Measurements from ENCODE around the gene VAT1L. TPM values are rescaled to one million over a fixed set of nuclear protein-coding genes. Genes with fewer than 3 reads are reported as not detected.

VAT1L gene
- total RNA-seq, 1 donor = not detected

DNA sequence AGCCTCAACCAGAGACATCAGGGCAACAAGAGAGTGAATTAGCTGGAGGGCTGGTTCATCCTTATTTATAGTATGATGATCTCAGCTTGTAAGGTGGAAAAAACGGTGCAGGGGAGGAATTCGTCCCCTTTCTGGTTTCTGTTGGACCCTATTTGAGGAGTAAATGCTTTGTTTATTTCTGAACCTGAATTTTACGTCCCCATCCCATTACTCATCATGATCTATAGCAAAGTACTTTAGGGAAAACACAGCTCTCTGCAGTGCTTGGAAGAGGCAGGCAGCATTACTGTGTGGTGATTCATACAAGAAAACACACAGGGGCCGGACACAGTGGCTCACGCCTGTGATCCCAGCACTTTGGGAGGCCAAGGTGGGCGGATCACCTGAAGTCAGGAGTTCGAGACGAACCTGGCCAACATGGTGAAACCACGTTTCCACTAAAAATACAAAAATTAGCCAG is 8.0 kb upstream of the VAT1L start:
- DNase-seq (ENCODE audit: low read depth in 2 of 3, low spot score in 2 of 3) = no peak

DNA sequence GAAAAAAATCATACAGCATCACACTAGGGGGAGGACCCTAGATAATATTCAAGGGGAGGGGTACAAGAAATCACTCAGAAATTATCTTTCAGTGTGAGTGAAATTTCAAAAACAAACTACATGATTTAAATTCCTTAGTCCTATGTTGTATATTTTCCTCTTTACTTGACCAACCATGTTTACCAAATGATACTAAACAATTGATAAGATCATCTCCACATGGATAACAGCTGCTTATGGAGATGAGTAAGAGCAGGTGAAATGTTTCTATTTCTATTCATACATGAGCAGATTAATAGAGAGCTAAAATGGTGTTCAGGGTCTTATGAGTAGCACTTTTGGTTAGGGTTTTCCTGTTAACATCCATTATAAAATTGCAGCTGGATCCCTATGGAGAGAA is 7.3 kb upstream of the VAT1L start:
- no peak for DNase-seq (ENCODE audit: low read depth in 2 of 3, low spot score in 2 of 3)

- DNase-seq (ENCODE audit: low read depth in 2 of 3, low spot score in 2 of 3) = peak in 1 of 3 donors; percentile 11
These were observed 5.7 kb upstream of the VAT1L start for GRCh38 chr16:77782694-77783093.

GRCh38 chr16:77784441-77785372 is 3.7 kb upstream of the VAT1L start:
- DNase-seq (ENCODE audit: low read depth in 2 of 3, low spot score in 2 of 3) = peak in 1 of 3 donors; percentile 8

DNA sequence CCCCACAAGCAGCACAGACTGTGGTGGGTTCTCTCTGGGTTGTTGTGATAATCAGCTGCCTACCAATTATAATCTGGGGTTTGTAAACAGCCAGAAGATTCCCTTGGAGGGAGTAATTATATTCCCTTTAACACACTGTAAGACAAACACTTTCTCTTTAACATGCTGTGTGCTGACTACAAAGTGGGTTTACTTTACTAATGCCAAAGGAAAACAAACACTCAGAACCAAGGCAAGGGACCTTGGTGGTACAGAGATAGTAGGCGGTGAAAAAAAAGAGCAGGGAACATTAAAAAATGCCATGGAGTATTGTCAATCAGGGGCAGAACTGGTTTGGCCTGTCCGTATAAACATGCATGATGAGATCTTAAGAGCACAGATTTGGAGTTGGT is 3.0 kb upstream of the VAT1L start:
- DNase-seq (ENCODE audit: low read depth in 2 of 3, low spot score in 2 of 3) = no peak

DNA sequence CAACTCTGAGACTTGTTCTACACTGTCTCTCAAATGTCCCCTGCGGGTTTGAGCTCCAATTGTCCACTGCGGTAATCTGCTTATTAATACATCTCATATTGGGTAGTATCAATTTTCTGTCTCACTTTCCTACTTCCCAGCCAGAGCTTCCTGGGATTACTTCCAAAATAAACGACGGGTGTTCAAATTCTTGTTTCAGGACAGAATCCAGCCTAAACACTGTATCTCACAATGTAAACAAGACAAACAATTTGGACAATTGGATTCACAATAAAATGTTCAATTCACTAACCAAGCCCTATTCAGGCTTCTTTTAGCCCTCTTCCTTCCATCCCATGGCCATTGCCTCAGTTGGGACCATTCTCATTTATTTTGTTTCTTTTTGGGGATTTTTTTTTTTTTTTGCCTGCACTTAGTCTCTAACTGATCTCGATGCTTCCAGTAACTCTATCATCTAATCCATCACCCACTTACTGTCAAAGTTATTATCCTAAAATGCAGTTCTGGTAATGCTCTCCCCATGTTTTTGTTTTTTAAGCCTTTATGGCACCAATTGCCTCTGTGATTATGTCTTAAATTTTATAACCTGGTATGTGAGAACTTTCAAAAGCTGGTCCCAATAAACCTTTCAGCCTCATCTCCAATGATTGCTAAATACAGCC is 2.0 kb upstream of the VAT1L start:
- DNase-seq (ENCODE audit: low read depth in 2 of 3, low spot score in 2 of 3) = no peak

GRCh38 chr16:77787452-77787851 is 912 bp upstream of the VAT1L start:
- no peak for DNase-seq (ENCODE audit: low read depth in 2 of 3, low spot score in 2 of 3)

GRCh38 chr16:77789085-77790008 is 983 bp downstream of the VAT1L start:
- no peak for DNase-seq (ENCODE audit: low read depth in 2 of 3, low spot score in 2 of 3)

- no peak for DNase-seq (ENCODE audit: low read depth in 2 of 3, low spot score in 2 of 3)
These were observed 1.6 kb downstream of the VAT1L start for GRCh38 chr16:77790009-77790372.

DNA sequence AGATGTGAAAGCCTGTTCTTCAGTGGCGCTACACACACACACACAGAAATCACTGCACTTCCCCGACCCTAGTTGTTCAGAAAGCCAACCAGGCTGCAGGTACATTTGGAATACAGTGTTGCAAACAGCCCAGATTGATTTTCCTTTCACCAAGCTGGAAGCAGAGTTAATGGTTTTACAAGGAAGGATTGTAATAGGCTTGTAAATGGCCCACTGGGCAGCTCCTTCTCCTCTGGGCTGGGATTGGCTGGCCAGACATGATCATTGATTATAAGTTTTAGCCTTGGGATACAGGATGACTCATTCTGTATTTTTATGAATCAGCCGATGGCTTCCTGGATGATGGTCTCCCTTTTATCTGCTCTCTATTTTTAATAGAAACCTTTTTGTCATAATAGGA is 2.5 kb downstream of the VAT1L start:
- DNase-seq (ENCODE audit: low read depth in 2 of 3, low spot score in 2 of 3) = no peak

DNA sequence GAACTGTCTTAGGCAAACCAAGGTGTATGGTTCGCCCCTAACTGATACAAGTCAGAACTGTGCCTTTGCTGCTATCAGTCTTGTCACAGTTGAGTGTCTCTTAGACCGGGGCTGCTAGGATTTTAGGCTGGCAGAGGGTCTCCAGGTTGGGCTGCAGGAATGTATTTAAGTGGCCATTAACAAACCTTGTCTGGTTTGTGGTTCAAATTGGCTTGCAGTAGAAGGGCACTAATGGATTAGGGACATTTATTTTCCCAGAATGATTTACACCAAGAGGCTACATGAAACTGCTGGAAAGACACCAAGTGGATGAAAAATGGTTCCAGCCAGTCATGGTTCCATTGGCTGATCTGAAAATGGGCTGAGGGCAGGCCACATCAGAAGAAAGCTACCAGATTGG is 5.1 kb downstream of the VAT1L start:
- no peak for DNase-seq (ENCODE audit: low read depth in 2 of 3, low spot score in 2 of 3)

GRCh38 chr16:77794586-77794985 is 6.2 kb downstream of the VAT1L start:
- no peak for DNase-seq (ENCODE audit: low read depth in 2 of 3, low spot score in 2 of 3)

GRCh38 chr16:77801817-77802216 is 13.5 kb downstream of the VAT1L start:
- DNase-seq (ENCODE audit: low read depth in 2 of 3, low spot score in 2 of 3) = no peak

- no peak for DNase-seq (ENCODE audit: low read depth in 2 of 3, low spot score in 2 of 3)
These were observed 17.0 kb downstream of the VAT1L start for GRCh38 chr16:77805398-77805797.

DNA sequence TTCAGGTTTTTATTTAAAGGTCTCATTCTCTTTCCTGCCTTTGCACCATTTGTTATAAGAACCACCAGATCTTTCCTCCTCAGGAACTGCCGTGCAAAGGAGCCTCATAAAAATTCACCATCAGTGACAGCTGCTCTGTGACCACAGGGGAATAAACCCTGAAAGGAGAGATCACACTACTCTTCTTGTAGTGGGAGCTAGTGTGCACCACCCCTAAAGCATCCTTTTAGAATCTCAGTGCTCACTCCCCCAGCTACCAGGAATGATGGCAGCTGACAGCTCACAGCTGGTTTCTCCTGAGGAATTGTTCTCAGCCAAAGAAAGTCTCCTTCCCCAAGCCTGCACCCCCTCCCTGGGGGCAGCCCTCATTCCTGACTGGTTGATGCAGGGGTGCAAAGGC is 18.7 kb downstream of the VAT1L start:
- no peak for DNase-seq (ENCODE audit: low read depth in 2 of 3, low spot score in 2 of 3)

DNA sequence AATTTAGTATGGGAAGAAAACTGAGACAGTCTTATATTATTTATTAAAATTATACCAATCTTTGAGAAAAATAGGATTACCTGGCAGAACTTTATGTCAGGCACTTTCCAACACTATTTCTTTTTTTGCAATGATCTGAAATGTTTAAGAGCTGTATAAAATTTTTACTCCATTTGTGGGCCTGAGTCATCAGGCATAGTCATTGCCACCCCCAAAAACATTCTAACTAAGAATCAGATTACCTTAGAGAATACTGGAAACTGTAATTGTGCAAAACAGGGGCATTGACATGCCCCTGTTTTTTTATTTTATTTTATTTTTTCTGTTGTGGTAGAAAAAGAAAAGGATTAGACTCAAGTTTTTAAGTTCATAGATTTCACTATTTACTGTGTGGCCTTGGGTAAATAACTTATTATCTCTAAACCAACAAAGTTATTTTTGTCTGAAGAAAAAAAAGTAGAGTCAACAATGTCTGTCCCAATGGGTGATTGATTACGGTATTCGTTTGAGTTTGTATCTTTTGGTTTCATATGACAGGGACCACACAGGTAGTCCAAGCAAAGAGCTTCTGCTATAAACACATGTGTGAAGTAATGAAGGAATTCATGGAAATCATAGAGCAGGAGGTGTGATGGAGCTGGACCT is 24.6 kb downstream of the VAT1L start:
- DNase-seq (ENCODE audit: low read depth in 2 of 3, low spot score in 2 of 3) = no peak

GRCh38 chr16:77816293-77816692 is 27.9 kb downstream of the VAT1L start:
- no peak for DNase-seq (ENCODE audit: low read depth in 2 of 3, low spot score in 2 of 3)

GRCh38 chr16:77820340-77820739 is 32.0 kb downstream of the VAT1L start:
- no peak for DNase-seq (ENCODE audit: low read depth in 2 of 3, low spot score in 2 of 3)

DNA sequence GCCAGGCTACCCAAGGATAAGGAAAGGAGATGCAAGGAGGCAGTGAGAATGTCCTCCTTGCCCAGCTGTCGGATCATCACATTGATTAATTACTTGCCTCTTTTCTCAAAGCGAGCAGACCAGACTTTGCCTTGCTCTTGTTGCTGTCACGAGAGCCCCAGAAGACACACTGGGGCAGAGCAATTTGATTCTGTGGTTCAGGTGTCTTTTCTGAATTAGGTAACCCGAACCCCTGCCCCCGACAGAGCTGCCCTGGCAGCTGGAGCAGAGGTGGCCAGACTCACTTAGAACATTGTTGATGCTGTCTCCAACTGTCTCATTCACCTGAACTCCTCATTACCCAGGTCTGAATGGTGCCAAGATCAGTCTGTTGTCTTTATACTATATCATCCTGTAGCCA is 34.3 kb downstream of the VAT1L start:
- DNase-seq (ENCODE audit: low read depth in 2 of 3, low spot score in 2 of 3) = no peak

GRCh38 chr16:77823067-77823466 is 34.7 kb downstream of the VAT1L start:
- DNase-seq (ENCODE audit: low read depth in 2 of 3, low spot score in 2 of 3) = no peak

- no peak for DNase-seq (ENCODE audit: low read depth in 2 of 3, low spot score in 2 of 3)
These were observed 36.8 kb downstream of the VAT1L start for GRCh38 chr16:77825196-77825595.
